DOHH2 (cell line): ENCODE results near the gene PDE7B.

ENCODE experiments used
- EZH2phosphoT487 ChIP-seq: fragments of 200-600 bp; sonication (generic); IDR thresholded peaks from 2 replicates; pipeline ENCODE4 v1.6.1; 2017; ENCODE audit warnings: borderline replicate concordance, mild to moderate bottlenecking, antibody characterized with exemption, low read length, moderate library complexity, mixed read lengths
- TF ChIP-seq, protein P1 (sequence below): fragments of 200-600 bp; sonication (generic); IDR thresholded peaks from one replicate; pipeline ENCODE4 v1.5.1; 2014; ENCODE audit warnings: antibody characterized with exemption, mild to moderate bottlenecking, low read depth, low read length; ENCODE audit not compliant: poor library complexity, severe bottlenecking

- TF ChIP-seq, protein P1, sequence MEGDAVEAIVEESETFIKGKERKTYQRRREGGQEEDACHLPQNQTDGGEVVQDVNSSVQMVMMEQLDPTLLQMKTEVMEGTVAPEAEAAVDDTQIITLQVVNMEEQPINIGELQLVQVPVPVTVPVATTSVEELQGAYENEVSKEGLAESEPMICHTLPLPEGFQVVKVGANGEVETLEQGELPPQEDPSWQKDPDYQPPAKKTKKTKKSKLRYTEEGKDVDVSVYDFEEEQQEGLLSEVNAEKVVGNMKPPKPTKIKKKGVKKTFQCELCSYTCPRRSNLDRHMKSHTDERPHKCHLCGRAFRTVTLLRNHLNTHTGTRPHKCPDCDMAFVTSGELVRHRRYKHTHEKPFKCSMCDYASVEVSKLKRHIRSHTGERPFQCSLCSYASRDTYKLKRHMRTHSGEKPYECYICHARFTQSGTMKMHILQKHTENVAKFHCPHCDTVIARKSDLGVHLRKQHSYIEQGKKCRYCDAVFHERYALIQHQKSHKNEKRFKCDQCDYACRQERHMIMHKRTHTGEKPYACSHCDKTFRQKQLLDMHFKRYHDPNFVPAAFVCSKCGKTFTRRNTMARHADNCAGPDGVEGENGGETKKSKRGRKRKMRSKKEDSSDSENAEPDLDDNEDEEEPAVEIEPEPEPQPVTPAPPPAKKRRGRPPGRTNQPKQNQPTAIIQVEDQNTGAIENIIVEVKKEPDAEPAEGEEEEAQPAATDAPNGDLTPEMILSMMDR, result no peak
- no peak for TF ChIP-seq EZH2phosphoT487
These were observed 221.7 kb downstream of the PDE7B start for GRCh38 chr6:136073216-136073615.
